ENCODE data around the gene RAB27A.

The RAB27A gene

DNA sequence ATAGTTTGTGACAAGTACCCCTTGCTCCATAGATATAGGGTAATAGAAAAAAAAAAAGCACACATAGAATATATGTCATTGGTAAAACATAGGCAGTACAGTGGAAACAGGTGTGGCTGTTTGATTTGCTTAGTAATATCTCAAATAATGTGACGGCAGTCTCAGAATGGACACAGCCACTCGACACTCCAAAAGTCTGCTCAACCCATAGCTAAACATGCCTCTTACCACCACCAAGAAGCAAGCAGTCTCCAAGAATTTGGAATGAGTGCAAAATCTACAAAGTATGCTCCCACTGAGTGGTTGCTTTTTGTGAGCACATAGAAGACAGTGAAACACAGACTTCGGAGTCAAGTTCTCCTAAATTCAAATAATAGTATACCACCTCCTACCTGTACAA, 43.0 kb downstream of the RAB27A start:
- H3K4me1 ChIP-seq (ENCODE audit: insufficient read depth, low read length), result no peaks in the 10 kb centered on the region
- DNase-seq (no peak), ATAC-seq (ENCODE audit: insufficient read depth, low read depth) (no peak)
- TF ChIP-seq EZH2 (IDR thresholded peaks at IDR 0.05; ENCODE audit: borderline replicate concordance, low read depth, low read length, severe bottlenecking), result no peak
- TF ChIP-seq, protein P1, sequence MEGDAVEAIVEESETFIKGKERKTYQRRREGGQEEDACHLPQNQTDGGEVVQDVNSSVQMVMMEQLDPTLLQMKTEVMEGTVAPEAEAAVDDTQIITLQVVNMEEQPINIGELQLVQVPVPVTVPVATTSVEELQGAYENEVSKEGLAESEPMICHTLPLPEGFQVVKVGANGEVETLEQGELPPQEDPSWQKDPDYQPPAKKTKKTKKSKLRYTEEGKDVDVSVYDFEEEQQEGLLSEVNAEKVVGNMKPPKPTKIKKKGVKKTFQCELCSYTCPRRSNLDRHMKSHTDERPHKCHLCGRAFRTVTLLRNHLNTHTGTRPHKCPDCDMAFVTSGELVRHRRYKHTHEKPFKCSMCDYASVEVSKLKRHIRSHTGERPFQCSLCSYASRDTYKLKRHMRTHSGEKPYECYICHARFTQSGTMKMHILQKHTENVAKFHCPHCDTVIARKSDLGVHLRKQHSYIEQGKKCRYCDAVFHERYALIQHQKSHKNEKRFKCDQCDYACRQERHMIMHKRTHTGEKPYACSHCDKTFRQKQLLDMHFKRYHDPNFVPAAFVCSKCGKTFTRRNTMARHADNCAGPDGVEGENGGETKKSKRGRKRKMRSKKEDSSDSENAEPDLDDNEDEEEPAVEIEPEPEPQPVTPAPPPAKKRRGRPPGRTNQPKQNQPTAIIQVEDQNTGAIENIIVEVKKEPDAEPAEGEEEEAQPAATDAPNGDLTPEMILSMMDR (IDR thresholded peaks at IDR 0.05; ENCODE audit: borderline replicate concordance, extremely low read depth, low read length, poor library complexity, severe bottlenecking), result no peak
- H3K9me3 ChIP-seq (ENCODE audit: insufficient read depth, low read length, severe bottlenecking), result no peaks in the 10 kb centered on the region
- H3K9ac ChIP-seq (ENCODE audit: low read depth, low read length), result no peak overlapping the region
- no peak overlapping the region for H2AFZ ChIP-seq (ENCODE audit: low read depth, low read length)
- H3K36me3 ChIP-seq (ENCODE audit: insufficient read depth, low read length), result no peaks in the 10 kb centered on the region
- H3K79me2 ChIP-seq (ENCODE audit: insufficient read depth, low read length), result no peaks in the 10 kb centered on the region
- H3K4me3 ChIP-seq (ENCODE audit: low read depth in 1 of 2, low read length in 2 of 2), result no peak overlapping the region
- no peak overlapping the region for H3K27ac ChIP-seq (ENCODE audit: low read length)
- no peaks in the 10 kb centered on the region for H3K27me3 ChIP-seq (ENCODE audit: insufficient read depth, low read length, poor library complexity)
- H4K20me1 ChIP-seq (ENCODE audit: insufficient read depth, low read length), result no peaks in the 10 kb centered on the region
- no peak overlapping the region for H3K4me2 ChIP-seq (ENCODE audit: insufficient read depth, low read length)

DNA sequence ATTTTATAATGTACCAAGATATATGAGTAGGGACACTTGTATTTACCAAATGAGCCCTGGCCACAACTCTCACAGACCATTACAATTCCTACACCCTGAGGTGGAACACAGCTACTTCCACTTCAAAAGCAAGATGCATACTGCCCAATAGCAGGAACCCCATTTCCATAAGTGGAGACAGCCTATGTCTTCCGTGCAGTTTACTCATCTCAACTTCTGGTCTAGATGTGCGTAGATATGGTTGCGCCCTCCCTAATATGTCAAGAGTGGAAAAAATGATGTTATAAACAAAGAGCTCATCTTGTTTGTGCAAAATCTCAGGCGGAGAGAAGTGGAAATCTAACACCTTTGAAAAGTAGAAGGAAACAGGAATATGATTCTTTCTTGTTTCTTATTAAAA, 44.6 kb downstream of the RAB27A start:
- TF ChIP-seq, protein P1 (IDR thresholded peaks at IDR 0.05; ENCODE audit: borderline replicate concordance, extremely low read depth, low read length, poor library complexity, severe bottlenecking), result no peak
- TF ChIP-seq EZH2 (IDR thresholded peaks at IDR 0.05; ENCODE audit: borderline replicate concordance, low read depth, low read length, severe bottlenecking), result no peak
- no peak overlapping the region for H3K4me2 ChIP-seq (ENCODE audit: insufficient read depth, low read length)
- H2AFZ ChIP-seq (ENCODE audit: low read depth, low read length), result no peak overlapping the region
- H3K9ac ChIP-seq (ENCODE audit: low read depth, low read length), result no peak overlapping the region
- no peak for DNase-seq
- no peak overlapping the region for H3K4me3 ChIP-seq (ENCODE audit: low read depth in 1 of 2, low read length in 2 of 2)
- no peaks in the 10 kb centered on the region for H3K27me3 ChIP-seq (ENCODE audit: insufficient read depth, low read length, poor library complexity)
- no peaks in the 10 kb centered on the region for H4K20me1 ChIP-seq (ENCODE audit: insufficient read depth, low read length)
- no peak overlapping the region for H3K27ac ChIP-seq (ENCODE audit: low read length)
- H3K9me3 ChIP-seq (ENCODE audit: insufficient read depth, low read length, severe bottlenecking), result no peaks in the 10 kb centered on the region
- H3K79me2 ChIP-seq (ENCODE audit: insufficient read depth, low read length), result no peaks in the 10 kb centered on the region
- H3K4me1 ChIP-seq (ENCODE audit: insufficient read depth, low read length), result no peaks in the 10 kb centered on the region
- no peaks in the 10 kb centered on the region for H3K36me3 ChIP-seq (ENCODE audit: insufficient read depth, low read length)
- ATAC-seq (ENCODE audit: insufficient read depth, low read depth), result no peak

- TF ChIP-seq EZH2 (IDR thresholded peaks at IDR 0.05; ENCODE audit: borderline replicate concordance, low read depth, low read length, severe bottlenecking), result no peak
- TF ChIP-seq, protein P1 (IDR thresholded peaks at IDR 0.05; ENCODE audit: borderline replicate concordance, extremely low read depth, low read length, poor library complexity, severe bottlenecking), result no peak
- ATAC-seq (ENCODE audit: insufficient read depth, low read depth) (no peak), DNase-seq (no peak)
- Histone ChIP-seq H3K4me2 (ENCODE audit: insufficient read depth, low read length) (no peak overlapping the region), H3K4me1 (ENCODE audit: insufficient read depth, low read length) (no peaks in the 10 kb centered on the region), H2AFZ (ENCODE audit: low read depth, low read length) (no peak overlapping the region), H3K27ac (ENCODE audit: low read length) (no peak overlapping the region), H3K36me3 (ENCODE audit: insufficient read depth, low read length) (no peaks in the 10 kb centered on the region), H4K20me1 (ENCODE audit: insufficient read depth, low read length) (no peaks in the 10 kb centered on the region), H3K79me2 (ENCODE audit: insufficient read depth, low read length) (no peaks in the 10 kb centered on the region), H3K27me3 (ENCODE audit: insufficient read depth, low read length, poor library complexity) (no peaks in the 10 kb centered on the region), H3K9me3 (ENCODE audit: insufficient read depth, low read length, severe bottlenecking) (no peaks in the 10 kb centered on the region), H3K9ac (ENCODE audit: low read depth, low read length) (no peak overlapping the region), H3K4me3 (ENCODE audit: low read depth in 1 of 2, low read length in 2 of 2) (no peak overlapping the region)
Measured at GRCh38 chr15:55241891-55242290, 47.7 kb downstream of the RAB27A start.

DNA sequence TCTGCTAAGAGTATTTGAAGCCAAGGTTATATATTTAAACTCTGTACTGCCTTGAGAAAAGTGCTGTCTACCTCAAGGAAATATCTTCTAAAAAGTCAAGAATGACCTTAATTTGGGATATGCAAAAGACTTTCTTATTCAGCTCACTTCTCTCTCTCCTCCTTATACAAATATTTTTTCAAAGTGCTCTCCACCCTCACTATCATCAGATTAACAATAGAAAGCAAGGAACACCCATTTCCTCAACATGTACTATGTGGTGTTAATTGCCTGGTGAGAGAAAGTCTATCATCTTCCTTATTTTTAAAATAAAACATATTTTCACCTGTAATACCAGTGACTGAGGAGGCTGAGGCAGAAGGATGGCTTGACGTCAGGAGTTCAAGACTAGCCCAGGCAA, 48.4 kb downstream of the RAB27A start:
- H3K9me3 ChIP-seq (ENCODE audit: insufficient read depth, low read length, severe bottlenecking), result no peaks in the 10 kb centered on the region
- no peak overlapping the region for H3K4me3 ChIP-seq (ENCODE audit: low read depth in 1 of 2, low read length in 2 of 2)
- no peaks in the 10 kb centered on the region for H4K20me1 ChIP-seq (ENCODE audit: insufficient read depth, low read length)
- no peak for DNase-seq
- H2AFZ ChIP-seq (ENCODE audit: low read depth, low read length), result no peak overlapping the region
- no peak overlapping the region for H3K4me2 ChIP-seq (ENCODE audit: insufficient read depth, low read length)
- no peak overlapping the region for H3K27ac ChIP-seq (ENCODE audit: low read length)
- no peaks in the 10 kb centered on the region for H3K36me3 ChIP-seq (ENCODE audit: insufficient read depth, low read length)
- H3K27me3 ChIP-seq (ENCODE audit: insufficient read depth, low read length, poor library complexity), result no peaks in the 10 kb centered on the region
- H3K4me1 ChIP-seq (ENCODE audit: insufficient read depth, low read length), result no peaks in the 10 kb centered on the region
- H3K9ac ChIP-seq (ENCODE audit: low read depth, low read length), result no peak overlapping the region
- ATAC-seq (ENCODE audit: insufficient read depth, low read depth), result no peak
- no peaks in the 10 kb centered on the region for H3K79me2 ChIP-seq (ENCODE audit: insufficient read depth, low read length)
- no peak for TF ChIP-seq EZH2 (IDR thresholded peaks at IDR 0.05; ENCODE audit: borderline replicate concordance, low read depth, low read length, severe bottlenecking)
- TF ChIP-seq, protein P1 (IDR thresholded peaks at IDR 0.05; ENCODE audit: borderline replicate concordance, extremely low read depth, low read length, poor library complexity, severe bottlenecking), result no peak
